ENCODE measurements around the gene NAPA. TPM values are rescaled to one million over a fixed set of nuclear protein-coding genes. Genes with fewer than 3 reads are reported as not detected.

Gene NAPA
- polyA plus RNA-seq, 3 donors = 77.5 to 135 (median 111) TPM

DNA sequence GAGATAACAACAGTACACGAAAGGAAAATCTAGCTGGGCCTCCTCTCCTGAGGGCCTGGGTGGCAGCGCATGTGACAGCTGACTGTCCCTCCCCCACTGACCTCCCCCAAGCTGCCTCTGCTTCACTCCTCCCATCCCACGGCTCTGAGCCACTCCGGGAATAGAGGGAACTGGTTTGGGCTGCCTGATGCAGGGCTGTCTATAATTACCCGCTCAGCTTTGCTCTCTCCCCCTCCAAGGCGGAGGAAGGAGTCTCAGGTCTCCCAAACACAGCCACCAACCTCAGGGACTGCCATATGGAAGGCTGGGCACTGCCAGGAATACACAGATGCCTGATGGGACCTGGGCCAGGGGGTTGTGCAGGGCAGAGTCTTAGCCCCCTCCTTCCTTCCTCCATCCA, 7.9 kb downstream of the NAPA start:
- DNase-seq = no peak
- 64% methylated on average over 6 of the region's 6 CpGs for WGBS (ENCODE audit: insufficient coverage)
- Histone ChIP-seq H4K20me1 (ENCODE audit: insufficient read depth, low read length) (peaks cover 100% of the 10 kb centered on the region), H2AFZ (ENCODE audit: insufficient read depth, low read depth, low read length, poor library complexity, severe bottlenecking) (no peak overlapping the region), H3K4me3 (replicated peaks in 1 of 3; ENCODE audit: low read depth in 2 of 3, low read length in 3 of 3) (no peak overlapping the region), H3K27me3 (ENCODE audit: control insufficient read depth in 2 of 2, insufficient read depth in 2 of 2, low read length in 2 of 2) (no peaks in the 10 kb centered on the region), H3K36me3 (replicated peaks in 1 of 2; ENCODE audit: control insufficient read depth in 1 of 2, insufficient read depth in 2 of 2, low read length in 2 of 2) (peaks cover 31 to 84% of the 10 kb centered on the region in 2 donors), H3K4me1 (ENCODE audit: control insufficient read depth in 1 of 2, insufficient read depth in 2 of 2, low read length in 2 of 2) (peaks cover under 1 to 1% of the 10 kb centered on the region in 2 donors), H3K27ac (ENCODE audit: low read depth in 1 of 2, low read length in 2 of 2) (peak overlapping the region in 1 of 2 donors; percentile 48), H3K4me2 (replicated peaks; ENCODE audit: extremely low read depth, low read length, poor library complexity, severe bottlenecking) (no peak overlapping the region), H3K79me2 (ENCODE audit: insufficient read depth, low read length) (peaks cover 79% of the 10 kb centered on the region), H3K9me3 (replicated peaks in 1 of 2; ENCODE audit: control insufficient read depth in 1 of 2, insufficient read depth in 1 of 2, low read length in 2 of 2) (no peaks in the 10 kb centered on the region), H3K9ac (ENCODE audit: insufficient read depth, low read length, poor library complexity, severe bottlenecking) (no peak overlapping the region)
- H3K27me3 Mint-ChIP-seq (ENCODE audit: low read depth in 3 of 3) = peaks cover 0 to 4% (median 0%) of the 10 kb centered on the region in 3 donors
- H3K9me3 Mint-ChIP-seq = no peaks in the 10 kb centered on the region
- TF ChIP-seq, protein P1, sequence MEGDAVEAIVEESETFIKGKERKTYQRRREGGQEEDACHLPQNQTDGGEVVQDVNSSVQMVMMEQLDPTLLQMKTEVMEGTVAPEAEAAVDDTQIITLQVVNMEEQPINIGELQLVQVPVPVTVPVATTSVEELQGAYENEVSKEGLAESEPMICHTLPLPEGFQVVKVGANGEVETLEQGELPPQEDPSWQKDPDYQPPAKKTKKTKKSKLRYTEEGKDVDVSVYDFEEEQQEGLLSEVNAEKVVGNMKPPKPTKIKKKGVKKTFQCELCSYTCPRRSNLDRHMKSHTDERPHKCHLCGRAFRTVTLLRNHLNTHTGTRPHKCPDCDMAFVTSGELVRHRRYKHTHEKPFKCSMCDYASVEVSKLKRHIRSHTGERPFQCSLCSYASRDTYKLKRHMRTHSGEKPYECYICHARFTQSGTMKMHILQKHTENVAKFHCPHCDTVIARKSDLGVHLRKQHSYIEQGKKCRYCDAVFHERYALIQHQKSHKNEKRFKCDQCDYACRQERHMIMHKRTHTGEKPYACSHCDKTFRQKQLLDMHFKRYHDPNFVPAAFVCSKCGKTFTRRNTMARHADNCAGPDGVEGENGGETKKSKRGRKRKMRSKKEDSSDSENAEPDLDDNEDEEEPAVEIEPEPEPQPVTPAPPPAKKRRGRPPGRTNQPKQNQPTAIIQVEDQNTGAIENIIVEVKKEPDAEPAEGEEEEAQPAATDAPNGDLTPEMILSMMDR (IDR thresholded peaks at IDR 0.05) = no peak
- intact Hi-C loops (cut with micrococcal nuclease) = no loop called here
- peak overlapping the region in 3 of 7 donors; percentile 8 to 54 (median 31) for H3K27ac Mint-ChIP-seq
- peaks cover 17% of the 10 kb centered on the region for H3K4me1 Mint-ChIP-seq
- H3K4me3 Mint-ChIP-seq = no peak overlapping the region
- peaks cover 46 to 70% of the 10 kb centered on the region in 2 donors for H3K36me3 Mint-ChIP-seq

DNA sequence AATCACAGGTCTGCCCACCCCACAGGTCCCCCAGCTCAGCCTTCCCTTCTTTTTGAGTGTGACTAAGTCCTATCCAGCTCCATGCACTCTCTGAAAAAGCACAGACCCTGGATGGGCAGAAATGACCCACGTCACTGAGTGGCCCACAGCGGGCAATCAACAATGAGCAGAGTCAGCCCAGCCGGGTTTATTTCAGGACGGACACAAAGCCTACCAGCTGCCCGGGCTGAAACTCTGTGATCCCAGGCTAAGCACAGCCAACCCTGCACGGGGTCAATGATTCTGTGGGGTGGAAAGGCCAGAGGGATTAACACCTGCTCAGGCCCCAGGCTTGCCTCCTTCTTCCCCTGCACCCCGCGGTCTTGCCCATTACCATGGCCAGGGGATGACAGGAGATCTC, 8.4 kb downstream of the NAPA start:
- Histone ChIP-seq H3K9ac (ENCODE audit: insufficient read depth, low read length, poor library complexity, severe bottlenecking) (no peak overlapping the region), H3K9me3 (replicated peaks in 1 of 2; ENCODE audit: control insufficient read depth in 1 of 2, insufficient read depth in 1 of 2, low read length in 2 of 2) (no peaks in the 10 kb centered on the region)

More for the DNA sequence above, 8.4 kb downstream of the NAPA start:
- peaks cover 100% of the 10 kb centered on the region for H4K20me1 ChIP-seq (ENCODE audit: insufficient read depth, low read length)
- no peaks in the 10 kb centered on the region for H3K27me3 ChIP-seq (ENCODE audit: control insufficient read depth in 2 of 2, insufficient read depth in 2 of 2, low read length in 2 of 2)
- peaks cover 12% of the 10 kb centered on the region for H3K4me1 Mint-ChIP-seq
- no peak overlapping the region for H3K4me3 Mint-ChIP-seq
- no peak overlapping the region for H3K4me2 ChIP-seq (replicated peaks; ENCODE audit: extremely low read depth, low read length, poor library complexity, severe bottlenecking)
- DNase-seq = no peak
- no peaks in the 10 kb centered on the region for H3K9me3 Mint-ChIP-seq
- peaks cover 36 to 84% of the 10 kb centered on the region in 2 donors for H3K36me3 ChIP-seq (replicated peaks in 1 of 2; ENCODE audit: control insufficient read depth in 1 of 2, insufficient read depth in 2 of 2, low read length in 2 of 2)
- no peak overlapping the region for H2AFZ ChIP-seq (ENCODE audit: insufficient read depth, low read depth, low read length, poor library complexity, severe bottlenecking)
- H3K79me2 ChIP-seq (ENCODE audit: insufficient read depth, low read length) = peaks cover 73% of the 10 kb centered on the region
- peaks cover 0 to 2% (median 0%) of the 10 kb centered on the region in 3 donors for H3K27me3 Mint-ChIP-seq (ENCODE audit: low read depth in 3 of 3)
- TF ChIP-seq, protein P1 (IDR thresholded peaks at IDR 0.05) = no peak
- H3K4me3 ChIP-seq (replicated peaks in 1 of 3; ENCODE audit: low read depth in 2 of 3, low read length in 3 of 3) = no peak overlapping the region
- WGBS (ENCODE audit: insufficient coverage) = 95% methylated on average over 6 of the region's 8 CpGs
- intact Hi-C loops (cut with micrococcal nuclease) = no loop called here
- H3K27ac ChIP-seq (ENCODE audit: low read depth in 1 of 2, low read length in 2 of 2) = no peak overlapping the region
- H3K27ac Mint-ChIP-seq = peak overlapping the region in 1 of 7 donors; percentile 21
- no peaks in the 10 kb centered on the region for H3K4me1 ChIP-seq (ENCODE audit: control insufficient read depth in 1 of 2, insufficient read depth in 2 of 2, low read length in 2 of 2)
- peaks cover 45 to 70% of the 10 kb centered on the region in 2 donors for H3K36me3 Mint-ChIP-seq

Data from CD14-positive monocyte (primary cell).